ENCODE data around the gene FAM13A.
"Not testable (repeated sequence)": the region's sequence is repeated elsewhere in the genome, so short reads cannot be mapped to it uniquely, and the experiment has no call there.

The FAM13A gene

DNA sequence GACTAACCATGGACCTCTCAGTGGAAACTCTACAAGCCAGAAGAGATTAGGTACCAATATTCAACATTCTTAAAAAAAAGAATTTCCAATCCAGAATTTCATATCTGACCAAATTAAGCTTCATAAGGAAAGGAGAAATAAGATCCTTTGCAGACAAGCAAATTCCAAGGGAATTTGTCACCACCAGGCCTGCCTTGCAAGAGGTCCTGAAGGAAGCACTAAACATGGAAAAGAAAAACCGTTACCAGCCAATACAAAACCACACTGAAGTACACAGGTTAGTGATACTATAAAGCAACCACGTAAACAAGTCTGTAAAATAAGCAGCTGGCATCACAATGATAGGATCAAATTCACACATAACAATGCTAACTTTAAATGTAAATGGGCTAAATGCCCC, 156.6 kb downstream of the FAM13A start:
- no peak for DNase-seq (ENCODE audit: low read depth in 2 of 2)

DNA sequence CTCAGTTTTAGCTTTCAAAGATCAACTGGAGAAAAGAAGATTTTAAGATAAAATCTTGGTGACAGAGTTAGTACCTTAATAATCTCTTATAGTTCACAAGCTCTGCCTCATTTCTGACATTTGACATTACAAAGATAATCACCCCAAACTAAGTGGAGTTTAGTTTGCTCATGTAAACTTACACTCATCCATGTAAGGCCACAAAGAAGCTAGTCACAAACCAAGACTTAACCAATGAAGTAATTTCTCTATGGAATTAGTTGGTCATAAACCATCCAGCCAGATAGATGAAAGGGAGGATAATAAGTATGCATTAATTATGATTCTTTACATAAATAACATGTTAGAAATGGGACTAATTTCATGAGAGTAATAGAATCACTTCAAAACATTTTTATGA, 159.2 kb downstream of the FAM13A start:
- DNase-seq (ENCODE audit: low read depth in 2 of 2), result no peak

DNA sequence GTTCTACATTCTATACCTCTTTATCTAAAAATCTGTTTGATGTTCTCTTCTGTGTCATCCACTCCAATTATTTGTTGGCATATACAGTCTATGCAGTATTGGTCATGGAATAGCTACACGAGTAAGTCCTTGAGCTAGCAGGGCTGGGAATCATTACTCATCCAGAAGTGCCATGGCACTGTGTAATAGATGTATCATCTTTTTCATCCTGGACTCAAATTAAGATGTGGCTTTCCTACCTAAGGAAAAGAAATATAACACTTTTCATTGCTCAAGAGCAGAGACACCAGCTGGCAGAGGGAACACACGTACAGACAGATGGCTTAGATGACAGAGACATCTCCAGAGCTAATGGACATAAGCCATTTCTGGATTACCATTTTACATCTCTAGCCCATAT, 159.8 kb downstream of the FAM13A start:
- DNase-seq (ENCODE audit: low read depth in 2 of 2), result no peak

DNA sequence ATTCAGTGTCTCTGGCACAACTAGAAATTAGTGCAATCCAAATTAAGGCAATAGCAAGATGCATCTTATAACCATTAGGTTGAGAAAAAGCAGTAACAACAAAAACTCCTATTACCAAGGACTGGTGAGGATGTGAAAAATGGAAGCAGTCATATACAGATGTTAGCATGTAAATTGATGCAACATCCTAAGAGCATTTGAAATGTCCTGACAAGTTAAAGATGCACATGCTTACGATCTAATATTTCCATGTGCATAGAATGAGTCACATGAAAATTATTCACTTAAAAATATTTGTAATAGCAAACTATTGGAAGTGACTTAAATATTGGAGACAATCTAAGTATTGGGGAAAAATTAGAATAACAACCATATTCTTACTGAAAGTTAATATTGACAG, 163.0 kb downstream of the FAM13A start:
- no peak for DNase-seq (ENCODE audit: low read depth in 2 of 2)

DNA sequence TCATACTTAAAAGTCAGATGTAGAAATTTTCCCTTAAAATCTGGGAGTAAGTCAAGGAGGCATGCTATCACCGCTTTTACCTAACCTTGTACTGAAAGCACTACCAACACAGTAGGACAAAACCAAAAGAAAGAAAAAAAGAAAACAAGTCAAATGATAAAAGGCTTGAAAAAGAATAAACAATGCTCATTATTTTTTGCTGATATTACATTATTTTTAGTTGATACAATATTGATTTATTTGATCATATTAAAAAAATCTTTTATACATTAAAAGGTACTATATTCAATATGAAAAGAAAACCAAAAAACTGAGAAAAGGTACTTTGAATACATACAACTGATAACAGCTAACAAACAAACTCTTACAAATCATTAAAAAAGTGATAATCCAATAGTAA, 164.3 kb downstream of the FAM13A start:
- no peak for DNase-seq (ENCODE audit: low read depth in 2 of 2)

DNA sequence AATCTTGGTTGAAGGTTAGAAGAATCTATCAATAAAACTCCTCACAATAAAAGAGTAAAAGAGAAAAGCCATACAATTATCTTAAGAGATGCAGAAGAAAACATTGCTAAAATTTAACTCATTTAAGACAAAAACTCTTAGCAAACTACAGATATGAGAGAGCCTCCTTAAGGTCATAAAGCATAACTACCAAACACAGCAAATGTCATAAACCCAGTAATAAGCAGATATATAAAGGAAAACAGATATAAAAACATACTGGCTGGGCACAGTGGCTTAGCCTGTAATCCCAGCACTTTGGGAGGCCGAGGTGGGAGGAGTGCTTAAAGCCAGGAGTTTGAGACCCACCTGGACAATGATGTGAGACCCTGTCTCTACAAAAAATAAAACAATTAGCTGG, 165.3 kb downstream of the FAM13A start:
- DNase-seq (ENCODE audit: low read depth in 2 of 2), result no peak

DNA sequence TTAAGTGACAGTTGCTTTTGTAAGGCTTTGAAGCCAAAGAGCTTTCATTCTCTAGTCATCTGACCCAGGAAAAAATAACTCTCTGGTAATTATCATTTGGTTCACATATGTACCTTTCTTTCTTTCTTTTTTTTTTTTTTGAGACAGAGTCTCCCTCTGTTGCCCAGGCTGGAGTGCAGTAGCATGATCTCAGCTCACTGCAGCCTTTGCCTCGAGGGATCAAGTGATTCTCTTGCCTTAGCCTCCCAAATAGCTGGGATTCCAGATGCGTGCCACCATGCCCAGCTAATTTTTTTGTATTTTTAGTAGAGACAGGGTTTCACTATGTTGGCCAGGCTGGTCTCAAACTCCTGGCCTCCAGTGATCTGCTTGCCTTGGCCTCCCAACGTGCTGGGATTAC, 169.6 kb downstream of the FAM13A start:
- not testable (repeated sequence) for DNase-seq (ENCODE audit: low read depth in 2 of 2)

DNA sequence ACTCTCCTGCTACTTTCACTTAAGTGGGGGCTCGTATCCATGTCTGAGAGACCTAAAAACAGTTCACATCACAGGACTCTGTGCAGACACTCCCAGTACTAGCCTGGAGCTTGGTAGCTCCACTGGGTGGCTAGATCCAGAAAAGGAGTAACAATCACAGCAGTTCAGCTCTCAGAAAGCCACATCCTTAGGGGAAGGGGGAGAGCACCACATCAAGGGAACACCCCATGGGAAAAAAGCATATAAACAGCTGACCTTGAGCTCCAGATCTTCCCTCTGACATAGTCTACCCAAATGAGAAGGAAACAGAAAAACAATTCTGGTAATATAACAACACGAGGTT, 175.8 kb downstream of the FAM13A start:
- DNase-seq (ENCODE audit: low read depth in 2 of 2), result no peak

DNA sequence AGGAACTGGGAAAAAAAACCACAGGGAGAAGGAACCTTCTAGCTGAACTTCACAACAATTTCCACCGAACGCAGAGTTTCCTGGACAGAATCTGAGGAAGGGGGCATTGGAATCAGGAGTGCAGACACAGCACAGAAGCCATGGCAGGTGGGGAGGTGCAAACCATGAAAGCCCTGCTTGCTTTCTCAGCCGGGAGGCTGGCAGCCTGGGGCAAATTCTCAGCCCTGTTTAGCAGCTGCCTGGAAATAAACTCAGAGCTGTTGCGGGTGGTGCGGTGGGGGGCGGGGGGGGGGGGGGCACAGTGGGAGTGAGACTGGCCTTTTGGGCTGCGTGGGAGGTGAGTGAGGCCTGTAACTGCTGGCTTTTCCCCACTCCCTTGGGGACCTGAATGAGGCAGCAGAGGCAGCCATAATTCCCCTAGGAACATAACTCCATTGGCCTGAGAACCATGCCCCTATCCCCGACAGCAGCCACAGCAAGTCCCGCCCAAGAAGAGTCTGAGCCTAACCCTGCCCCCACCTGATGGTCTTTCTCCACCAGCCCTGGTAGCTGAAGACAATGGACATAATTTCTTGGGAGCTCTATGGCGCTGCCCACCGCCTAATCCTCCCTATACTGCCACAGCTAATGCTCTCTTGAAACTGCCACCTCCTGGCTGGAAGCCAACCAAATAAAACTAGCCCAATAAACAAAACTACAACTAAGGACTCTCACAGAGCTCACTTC, 176.3 kb downstream of the FAM13A start:
- DNase-seq (ENCODE audit: low read depth in 2 of 2), result no peak

DNA sequence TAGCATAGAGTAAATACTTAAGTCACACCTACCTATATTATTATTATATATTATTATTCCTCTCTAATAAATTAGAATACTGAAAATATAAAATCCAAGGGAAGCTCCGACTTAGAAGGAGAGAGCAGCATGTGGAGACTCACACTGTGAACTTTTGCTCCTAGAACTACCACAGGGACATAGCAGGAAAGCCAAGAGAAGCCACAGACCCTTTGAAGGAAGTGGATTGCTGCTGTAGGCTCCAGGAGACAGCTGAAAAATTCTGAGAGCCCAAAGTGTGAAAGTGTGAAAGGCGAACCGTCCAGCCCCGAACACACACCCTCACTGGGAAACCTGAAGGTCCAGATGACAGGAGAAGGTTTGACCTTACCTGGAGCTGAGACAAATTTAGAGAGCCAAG, 177.0 kb downstream of the FAM13A start:
- no peak for DNase-seq (ENCODE audit: low read depth in 2 of 2)

DNA sequence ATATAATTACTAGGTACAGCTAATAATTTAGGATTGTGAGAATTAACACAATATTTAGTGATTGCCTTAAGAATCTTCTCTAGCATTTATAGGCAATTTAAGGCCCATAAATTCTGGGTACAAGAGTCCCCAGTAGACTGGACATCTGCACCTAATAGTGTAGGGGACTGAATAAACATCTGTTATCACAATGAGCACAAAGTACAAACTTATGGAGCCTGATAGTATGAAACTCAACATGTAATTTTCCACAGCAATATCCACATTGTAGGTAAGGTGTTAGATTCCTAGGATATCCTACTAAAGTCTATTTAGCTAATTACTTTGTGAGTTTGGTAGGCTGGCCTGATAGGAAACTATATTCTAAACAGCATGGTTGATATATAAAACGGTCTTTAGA, 178.3 kb downstream of the FAM13A start:
- no peak for DNase-seq (ENCODE audit: low read depth in 2 of 2)

DNA sequence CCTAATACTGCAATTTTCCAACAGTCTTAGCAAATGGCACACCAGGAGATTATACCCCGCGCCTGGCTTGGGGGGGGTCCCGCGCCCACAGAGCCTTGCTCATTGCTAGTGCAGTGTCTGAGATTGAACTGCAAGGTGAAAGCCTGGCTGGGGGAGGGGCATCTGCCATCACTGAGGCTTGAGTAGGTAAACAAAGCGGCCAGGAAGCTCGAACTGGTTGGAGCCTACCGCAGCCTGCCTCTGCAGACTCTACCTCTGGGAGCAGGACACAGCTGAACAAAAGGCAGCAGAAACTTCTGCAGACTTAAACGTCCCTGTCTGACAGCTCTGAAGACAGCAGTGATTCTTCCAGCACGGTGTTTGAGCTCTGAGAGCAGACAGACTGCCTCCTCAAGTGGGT, 186.6 kb downstream of the FAM13A start:
- no peak for DNase-seq (ENCODE audit: low read depth in 2 of 2)

DNA sequence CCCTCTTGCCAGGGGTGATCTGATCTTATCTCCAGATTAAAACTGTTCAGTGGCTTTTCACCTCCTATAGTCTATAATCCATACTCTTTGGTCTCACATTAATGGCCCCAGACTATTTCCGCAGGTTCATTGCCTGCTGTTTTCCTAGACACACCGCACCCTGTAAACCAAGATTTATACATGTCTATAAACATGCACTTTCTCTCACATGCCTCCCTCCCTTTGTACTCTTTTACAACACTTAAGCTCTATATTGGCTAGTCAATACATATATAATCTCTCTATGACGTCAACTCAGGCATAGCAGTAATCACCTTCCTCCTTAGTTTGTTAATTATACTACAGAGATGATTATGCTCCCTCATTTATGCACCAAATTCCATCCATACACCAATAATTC, 188.5 kb downstream of the FAM13A start:
- DNase-seq (ENCODE audit: low read depth in 2 of 2), result no peak

DNA sequence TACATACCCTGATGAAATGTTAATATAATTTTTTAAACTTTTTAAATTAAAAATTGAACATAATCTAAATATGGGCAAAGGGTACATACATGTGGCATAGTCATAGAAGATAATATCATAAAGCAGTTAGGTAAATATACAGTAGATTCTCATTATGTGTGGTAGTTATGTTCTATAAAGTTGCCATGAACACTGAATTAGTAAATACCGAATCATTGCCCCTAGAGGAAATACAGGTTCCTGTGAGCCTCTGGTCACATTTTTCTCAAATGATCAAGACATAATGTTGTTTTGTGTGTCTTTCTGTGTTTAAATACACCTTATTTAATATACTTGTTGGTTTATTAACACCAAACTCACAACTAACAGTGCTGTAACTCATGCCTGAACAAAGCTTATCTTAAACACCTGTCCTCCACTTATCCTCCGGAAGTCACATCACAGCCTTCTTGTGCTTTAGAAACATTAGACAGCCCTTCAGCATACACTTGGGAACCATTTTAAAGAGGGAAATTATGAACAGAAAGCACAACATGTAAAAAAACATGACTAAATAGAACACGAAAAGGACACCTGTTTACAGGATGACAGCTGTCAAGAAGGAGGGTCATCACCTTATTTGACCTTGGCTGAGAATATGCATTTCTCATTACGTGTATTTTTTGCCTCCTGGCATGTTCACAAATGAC, 190.0 kb downstream of the FAM13A start:
- no peak for DNase-seq (ENCODE audit: low read depth in 2 of 2)

DNA sequence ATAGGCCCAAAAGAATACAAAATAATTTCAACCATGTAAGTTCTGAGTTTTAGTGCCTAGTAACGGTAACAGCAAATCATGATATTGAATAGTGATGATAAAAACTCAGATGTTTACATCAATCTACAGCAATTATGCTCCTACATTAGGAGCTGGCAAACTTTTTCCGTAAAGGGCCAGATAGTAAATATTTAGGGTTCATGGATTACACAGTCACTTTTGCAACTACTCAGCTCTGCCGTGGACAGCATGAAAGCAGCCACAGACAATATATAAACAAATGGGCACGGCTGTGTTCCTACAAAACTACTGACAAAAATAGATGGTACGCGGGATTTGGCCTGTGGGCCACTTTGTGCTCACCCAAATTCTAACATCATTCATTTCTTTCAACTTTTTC, 191.5 kb downstream of the FAM13A start:
- no peak for DNase-seq (ENCODE audit: low read depth in 2 of 2)

DNA sequence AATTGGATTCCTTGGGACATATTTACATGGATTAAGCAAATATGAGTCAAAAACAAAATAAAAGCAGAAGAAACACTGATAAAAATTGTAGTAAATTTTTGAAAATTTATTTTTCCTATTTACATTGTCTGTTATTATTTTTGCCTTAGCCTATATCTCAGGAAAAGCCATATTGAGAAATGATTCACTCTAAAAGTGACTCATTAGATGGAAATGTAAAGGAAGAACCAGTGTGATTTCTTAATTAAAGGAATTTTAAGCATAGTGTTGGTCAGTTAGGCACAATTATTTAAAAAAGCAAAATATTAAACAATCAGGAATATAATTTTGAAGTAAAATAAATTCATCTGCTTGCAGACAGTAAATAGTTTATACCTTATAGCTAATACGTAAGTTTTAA, 191.9 kb downstream of the FAM13A start:
- no peak for DNase-seq (ENCODE audit: low read depth in 2 of 2)

DNA sequence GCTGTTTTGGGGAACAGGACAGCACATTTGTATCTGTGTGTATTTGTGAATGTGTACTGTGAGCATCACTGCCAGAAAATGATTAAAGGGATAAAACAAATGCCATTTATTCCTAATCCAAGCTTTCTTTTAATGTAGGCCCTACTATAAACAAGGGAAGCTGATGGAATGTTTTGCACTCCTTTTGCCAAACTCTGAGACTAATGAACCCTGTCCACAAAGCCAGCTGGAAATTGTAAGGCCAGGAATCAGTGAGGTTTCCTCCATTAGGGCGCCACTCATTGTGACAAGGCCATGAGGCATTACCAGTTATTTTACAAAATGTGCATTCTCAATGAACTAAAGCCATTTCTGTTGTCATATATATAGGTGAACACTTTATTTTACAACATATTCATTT, 196.4 kb downstream of the FAM13A start:
- no peak for DNase-seq (ENCODE audit: low read depth in 2 of 2)

DNA sequence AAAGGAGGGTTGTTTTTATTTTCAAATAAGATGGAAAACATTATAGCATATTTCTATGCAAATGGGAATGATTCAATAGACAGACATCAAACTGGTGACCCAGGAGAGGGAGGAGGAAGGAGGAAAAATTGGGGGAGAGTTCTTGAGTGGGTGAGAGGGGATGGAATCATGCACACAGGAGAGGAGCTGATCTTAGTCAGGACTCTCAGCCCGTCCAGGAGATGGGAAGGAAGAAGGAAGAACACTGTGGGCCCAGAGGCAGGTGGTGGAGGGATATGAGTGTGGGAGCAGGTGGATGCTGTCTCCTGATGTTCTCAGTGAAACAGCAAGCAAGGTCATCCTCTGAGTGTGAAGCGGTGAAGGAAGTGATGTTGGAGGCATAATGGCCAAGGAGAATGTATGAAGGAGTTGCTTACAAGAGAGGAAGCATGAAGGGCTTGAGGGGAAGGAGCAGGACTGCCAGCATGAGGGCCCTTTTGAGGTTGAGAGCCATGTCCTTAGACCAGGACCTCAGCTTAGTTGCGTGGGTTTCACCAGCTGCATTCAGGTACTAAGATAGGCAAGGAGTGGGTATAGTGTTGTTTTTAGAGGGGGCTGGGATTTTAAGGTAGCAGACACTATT, 197.7 kb downstream of the FAM13A start:
- DNase-seq (ENCODE audit: low read depth in 2 of 2), result no peak

DNA sequence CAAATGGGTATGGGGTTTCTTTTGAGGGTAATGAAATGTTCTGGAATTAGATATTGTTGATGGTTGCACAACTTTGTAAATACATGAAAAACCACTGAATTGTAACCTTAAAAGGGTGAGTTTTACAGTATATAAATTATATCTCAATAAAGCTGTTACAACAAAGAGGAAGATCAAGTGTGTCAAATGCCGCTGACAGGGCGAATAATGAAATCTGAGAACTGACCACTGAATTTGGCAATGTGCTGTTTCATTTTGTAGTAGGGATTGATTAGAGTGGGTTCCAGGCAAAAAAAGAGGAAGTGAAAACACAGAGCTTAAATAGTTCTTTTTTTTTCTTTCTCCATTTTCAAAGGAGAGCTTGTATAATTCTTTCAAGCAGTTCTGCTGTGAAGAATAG, 198.2 kb downstream of the FAM13A start:
- DNase-seq (ENCODE audit: low read depth in 2 of 2), result no peak

DNA sequence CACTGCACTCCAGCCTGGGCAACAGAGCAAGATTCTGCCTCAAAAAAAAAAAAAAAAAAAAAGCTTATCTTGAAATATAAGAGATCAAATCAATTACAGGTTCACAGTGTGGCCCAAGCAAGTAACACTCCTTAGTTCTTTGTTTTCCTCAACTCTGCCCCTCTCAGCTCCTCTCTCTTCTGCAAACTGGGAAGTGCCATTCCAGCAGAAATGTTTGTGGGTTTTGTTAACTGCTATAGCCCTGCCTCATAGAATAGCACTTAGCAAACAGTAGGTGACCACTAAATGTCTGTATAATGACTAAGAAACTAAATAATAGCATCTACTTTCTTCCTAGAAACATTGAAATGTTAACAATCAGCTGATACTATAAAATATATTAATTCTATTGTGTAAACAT, 199.4 kb downstream of the FAM13A start:
- no peak for DNase-seq (ENCODE audit: low read depth in 2 of 2)

DNA sequence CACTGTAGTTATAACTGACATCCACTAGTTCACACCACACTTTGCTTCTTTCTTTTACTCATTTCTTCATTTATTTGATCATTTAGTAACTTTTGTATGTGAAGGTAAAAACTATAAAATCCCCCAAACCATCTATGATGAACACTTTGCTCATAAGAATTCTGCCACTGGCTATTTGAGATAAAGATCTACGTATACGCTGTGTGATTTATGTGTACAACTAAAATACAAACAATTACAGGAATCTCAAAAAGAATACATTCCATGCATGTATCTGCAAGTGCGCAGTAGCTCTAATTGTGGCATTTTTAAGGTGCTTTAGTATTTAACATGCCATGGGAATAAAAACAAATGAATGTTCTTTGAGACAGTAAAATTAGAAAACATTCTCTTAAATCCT, 202.5 kb downstream of the FAM13A start:
- DNase-seq (ENCODE audit: low read depth in 2 of 2), result no peak

DNA sequence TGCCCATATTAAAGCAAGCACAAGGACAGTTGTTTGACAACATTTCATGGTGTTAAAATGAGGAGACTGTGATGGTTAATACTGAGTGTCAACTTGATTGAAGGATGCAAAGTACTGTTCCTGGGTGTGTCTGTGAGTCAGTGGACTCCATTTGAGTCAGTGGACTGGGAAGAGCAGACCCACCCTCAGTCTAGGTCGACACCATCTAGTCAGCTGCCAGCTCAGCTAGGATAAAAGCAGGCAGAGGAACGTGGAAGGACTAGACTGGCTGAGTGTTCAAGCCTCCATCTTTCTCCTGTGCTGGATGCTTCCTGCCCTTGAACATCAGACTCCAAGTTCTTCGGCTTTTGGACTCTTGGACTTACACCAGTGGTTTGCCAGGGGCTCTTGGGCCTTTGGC, 203.4 kb downstream of the FAM13A start:
- DNase-seq (ENCODE audit: low read depth in 2 of 2), result not testable (repeated sequence)

DNA sequence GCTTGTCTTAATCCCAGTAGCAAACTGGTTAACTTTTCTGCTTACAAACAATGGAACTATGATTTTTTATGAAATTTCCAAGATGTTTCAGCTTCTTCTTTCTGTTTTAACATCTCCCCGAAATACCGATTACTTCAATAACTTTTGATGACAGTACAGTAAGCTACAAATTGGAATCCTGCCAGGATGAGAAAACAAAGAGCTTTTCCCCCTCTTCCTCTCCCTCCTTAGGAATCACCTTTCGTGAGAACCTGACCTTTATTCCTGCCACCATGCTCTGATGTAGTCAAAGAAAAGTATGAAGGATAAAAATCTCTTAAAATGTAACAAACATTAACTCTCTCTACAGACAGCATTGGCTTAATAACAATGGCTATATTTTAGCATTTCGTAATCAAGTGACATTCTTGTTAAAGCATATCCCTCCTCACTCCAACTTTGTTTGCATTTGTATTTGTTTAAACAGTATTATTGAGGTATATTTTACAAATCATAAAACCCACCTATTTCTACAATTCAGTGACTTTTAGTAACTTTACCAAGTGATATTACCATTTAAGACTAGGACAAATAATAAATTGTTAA, 210.7 kb downstream of the FAM13A start:
- no peak for DNase-seq (ENCODE audit: low read depth in 2 of 2)

Data from stimulated activated CD4-positive, alpha-beta T cell treated with anti-CD3 and anti-CD28 coated beads, Interleukin-1b, Interleukin-23, amount 100 ng/mL, for 1 hour (primary cell).